Urothelium cell line (cell line): Measurements from ENCODE around the gene ITPR3.

Experiments
- DNase-seq: peaks from one replicate; pipeline ENCODE4 v3.0.0; 2011; ENCODE audit warnings: low spot score, mixed read lengths
- FAIRE-seq: peaks from 2 replicates; lab custom pipeline; 2011; peaks lifted over from hg19 to GRCh38; lab: Jason Lieb, UNC

Gene ITPR3

GRCh38 chr6:33727932-33728331, 106.8 kb downstream of the ITPR3 start:
- DNase-seq: no peak
- FAIRE-seq: no peak

DNA sequence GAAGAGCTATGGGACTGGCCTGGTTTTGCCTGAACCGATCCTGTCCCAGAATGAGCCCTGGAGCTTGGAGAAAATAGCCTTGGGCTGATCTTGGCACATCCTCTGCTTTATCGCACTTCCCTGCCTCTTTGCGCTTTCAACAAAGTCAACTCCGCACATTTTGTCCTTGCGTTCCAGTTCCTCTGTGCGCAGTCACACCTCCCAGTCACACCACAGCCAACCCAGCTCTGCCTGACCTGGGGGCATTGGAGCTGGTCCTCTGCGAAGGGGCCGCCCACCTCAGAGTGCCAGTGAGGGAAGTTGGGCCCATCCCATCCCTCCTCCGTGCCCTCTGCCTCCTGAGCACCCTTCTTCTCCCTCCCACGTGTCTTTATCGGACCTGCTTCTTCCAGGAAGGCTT, 107.3 kb downstream of the ITPR3 start:
- DNase-seq (no peak), FAIRE-seq (no peak)

DNA sequence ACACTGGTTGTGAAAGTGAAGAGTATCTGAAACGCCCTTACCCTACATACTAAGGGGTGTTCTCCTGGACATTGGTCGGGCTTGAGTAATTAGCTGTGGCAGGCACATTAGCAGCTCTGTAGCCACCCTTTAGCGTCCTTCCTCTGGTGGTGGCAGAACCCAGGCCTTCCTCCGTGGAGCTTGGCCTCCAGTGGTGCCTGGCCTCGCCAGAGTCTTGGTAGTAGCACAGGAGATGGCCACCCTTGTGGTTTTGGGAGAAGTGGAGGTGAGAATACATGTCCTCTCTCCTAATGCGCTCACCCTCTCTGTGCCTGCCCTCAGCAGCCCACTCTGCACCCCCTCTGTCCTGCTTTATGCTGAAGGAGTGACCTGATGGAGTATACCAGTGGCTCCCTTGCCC, 107.9 kb downstream of the ITPR3 start:
- no peak for FAIRE-seq
- DNase-seq: no peak

GRCh38 chr6:33730611-33731010, 109.5 kb downstream of the ITPR3 start:
- DNase-seq: no peak
- FAIRE-seq: no peak

DNA sequence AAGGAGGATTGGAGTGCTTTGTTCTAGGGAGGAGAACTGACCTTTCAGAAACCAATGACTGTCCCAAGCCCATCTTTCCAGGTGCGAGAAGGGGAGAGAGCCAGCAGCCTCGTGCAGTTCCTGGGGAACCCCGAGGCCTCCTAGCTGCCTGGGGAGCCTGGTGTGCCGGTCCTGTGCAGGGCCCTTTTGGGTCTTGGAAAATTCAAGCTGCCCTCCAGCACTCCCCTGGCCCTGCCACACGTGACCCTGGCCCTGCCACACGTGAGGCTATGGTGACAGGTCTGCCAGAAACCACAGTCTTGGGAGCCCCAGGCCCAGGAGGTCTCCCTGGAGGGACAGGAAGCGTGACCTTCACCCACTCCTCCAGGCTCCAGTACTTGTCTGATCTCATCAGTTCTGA, 109.9 kb downstream of the ITPR3 start:
- DNase-seq (no peak), FAIRE-seq (no peak)

- FAIRE-seq: no peak
Observed at GRCh38 chr6:33731751-33732282, 110.7 kb downstream of the ITPR3 start.

GRCh38 chr6:33732385-33732784, 111.3 kb downstream of the ITPR3 start:
- no peak for FAIRE-seq
- no peak for DNase-seq

More at GRCh38 chr6:33731751-33732282, 110.7 kb downstream of the ITPR3 start:
- DNase-seq: no peak

DNA sequence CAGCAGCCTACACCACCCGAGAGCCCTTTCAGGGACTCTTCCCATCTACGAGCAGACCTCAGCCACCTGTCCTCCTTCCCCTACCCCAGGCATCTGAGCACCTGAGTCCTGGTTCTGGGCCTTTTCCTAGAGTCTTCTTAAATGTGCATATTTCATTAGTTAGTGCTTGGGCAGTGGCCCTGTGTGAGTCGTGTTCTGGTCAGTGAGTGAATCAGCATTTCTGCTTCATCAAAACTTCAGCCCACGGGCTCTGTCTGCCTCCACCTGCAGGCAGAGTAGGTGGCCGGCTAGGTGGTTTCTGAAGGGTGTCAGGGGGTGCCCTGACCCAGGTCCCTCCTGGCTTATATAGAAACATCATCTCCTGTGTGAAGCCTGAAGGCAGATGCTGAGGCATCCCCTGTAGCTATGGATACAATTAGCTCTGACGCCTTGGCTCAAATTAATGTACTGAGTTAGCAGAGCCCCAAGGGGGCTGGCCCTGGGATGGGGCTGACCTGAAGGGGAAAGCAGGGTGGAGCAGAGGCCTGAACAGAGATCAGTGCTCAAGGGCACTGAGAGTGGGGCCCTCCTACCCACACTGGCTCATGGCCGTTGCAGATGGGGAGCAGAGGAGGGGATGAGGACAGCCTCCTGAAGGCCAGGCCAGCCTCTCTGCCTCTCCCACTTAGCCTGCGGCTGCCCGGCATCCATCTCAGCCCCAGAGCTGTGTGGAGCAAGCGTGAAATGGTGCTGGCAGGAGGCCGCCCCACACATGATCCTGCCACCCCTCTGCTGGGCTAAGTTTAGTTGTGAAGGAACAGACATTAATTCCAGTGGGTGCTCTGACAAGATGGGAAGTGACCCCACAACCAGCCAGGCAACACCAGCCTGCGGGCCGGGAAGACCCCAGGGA, 111.9 kb downstream of the ITPR3 start:
- FAIRE-seq (no peak), DNase-seq (no peak)

GRCh38 chr6:33733709-33734007, 112.5 kb downstream of the ITPR3 start:
- FAIRE-seq (no peak), DNase-seq (no peak)

GRCh38 chr6:33735216-33735615, 114.1 kb downstream of the ITPR3 start:
- DNase-seq: no peak
- FAIRE-seq: no peak

DNA sequence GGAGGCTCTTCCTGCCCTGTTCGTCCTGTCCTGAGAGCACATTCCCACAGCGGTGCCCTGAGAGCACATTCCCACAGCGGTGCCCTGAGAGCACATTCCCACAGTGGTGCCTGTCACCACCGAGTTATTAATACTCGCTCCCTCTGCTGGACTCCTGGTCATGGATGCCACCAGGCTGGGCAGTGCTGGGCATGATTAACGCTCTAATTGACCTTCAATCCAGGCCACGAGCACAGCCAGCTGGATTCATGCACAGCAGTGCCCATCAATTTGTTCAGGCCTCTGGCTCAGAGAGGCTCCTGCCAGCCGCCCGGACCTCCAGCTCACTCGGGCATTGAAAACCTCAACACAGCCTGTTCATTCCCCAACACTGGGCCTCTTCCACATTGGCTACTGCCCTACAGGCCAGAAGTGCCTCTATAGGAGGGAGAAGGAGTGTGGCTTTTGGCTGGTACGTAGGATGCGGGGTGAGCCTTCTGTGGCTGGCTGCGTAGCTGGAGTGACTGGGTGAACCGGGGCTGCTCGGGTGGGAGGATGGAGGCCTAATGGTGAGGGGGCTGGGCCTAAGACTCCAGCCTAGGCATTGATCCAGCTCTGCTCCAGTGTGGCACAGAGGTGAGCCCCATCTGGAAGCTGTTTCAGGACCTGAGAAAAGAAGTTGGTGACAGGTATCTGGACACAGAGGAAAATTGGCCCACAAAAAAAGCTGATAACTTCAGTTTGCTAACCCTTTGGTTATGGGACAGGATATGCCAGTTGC, 116.3 kb downstream of the ITPR3 start:
- FAIRE-seq: no peak
- no peak for DNase-seq

DNA sequence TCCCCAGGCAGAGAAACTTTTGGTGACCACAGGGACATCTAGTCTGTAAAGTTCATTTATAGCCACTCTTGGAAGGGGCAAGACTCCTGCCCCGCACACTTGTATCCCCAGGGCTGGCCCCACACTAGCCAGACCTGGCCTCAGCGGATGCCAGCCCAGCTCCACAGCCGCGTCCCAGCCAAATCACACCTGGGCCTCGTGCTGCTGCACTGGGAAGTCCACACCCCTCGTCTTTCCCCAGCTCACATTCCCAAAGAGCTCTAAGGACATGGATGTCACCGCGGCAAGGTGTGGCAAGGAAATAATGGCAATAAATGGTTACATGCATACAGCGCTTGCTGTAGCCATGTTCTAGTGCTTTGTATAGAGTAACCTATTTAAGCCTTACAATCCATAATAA, 117.0 kb downstream of the ITPR3 start:
- FAIRE-seq (no peak), DNase-seq (no peak)

DNA sequence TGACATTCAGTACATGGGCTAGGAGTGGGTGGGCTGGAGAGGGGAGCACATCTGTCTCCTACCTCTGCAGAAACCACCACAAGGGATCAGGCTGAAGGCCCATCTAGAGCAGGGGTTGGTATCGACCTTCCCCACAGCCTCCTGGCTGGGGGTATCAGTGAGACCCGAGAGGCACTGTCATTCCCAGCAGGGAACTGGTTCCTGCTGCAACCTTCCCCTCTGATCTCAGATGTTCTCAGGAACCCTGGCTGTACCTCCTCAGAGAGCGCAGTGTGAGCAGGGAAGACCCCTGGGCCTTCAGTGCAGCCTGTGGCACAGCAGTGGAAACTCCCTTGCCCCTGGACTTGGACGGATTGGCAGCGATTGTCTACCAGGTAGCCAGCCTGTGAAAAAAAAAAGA, 117.8 kb downstream of the ITPR3 start:
- DNase-seq (no peak), FAIRE-seq (no peak)

DNA sequence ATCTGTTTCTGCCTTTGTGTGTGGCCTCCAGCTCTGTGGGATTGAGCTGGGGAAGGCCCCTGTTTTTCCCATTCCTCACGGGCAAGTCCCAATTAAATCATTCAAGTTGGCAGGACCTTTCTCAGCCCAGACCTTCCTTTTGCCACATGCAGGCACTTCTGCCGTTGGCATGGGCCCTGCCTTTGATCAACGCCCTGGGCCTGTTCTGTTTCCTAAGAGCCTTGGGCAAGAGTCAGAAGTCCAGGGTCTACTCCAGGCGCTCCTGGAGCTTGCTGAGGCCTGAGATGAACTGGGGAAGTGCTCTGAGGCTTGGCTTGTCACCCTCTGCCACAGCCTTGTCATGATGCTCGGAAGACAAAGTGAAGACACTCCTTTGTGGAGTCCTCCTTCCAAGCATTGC, 118.4 kb downstream of the ITPR3 start:
- no peak for DNase-seq
- FAIRE-seq: no peak

- DNase-seq (no peak), FAIRE-seq (no peak)
Observed at GRCh38 chr6:33740204-33740608, 119.1 kb downstream of the ITPR3 start.

DNA sequence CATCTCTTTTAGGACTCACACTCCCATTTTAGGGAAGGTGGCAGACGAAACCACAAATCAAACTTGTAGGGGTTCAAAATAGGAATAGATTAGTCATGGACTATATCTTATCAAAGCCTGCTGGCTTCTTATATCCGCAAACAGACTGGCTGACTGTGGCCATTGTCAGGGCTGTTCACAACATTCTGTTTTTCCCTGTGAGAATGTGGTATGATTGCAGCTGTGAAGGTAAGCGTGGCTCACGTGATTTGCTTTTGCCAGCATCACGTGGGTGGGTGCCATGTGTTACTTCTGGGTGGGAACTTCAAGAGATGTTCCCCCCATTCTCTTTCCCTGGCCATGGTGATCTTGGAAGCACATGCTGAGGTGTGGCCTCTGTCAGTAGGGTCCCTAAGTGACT, 119.7 kb downstream of the ITPR3 start:
- DNase-seq (no peak), FAIRE-seq (no peak)

DNA sequence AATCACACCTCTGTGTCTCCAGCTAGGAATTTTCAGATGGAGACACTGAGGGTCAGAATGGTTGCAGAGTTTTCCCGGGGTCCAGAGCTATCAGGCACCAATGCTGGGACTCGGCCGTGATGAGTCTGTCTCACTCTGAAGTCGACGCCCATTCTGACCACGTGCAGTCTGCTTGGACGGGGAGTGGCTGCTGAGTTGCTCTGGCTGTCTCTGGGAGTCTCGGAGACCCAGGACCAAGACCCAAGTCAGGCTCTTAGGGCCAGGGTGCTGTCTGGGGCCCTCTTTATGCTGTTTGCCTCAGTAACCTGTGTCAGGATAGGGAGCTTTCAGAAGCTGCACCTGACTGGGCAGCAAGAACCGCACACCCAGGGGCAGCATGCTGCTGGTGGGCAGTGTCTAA, 121.0 kb downstream of the ITPR3 start:
- FAIRE-seq: no peak
- no peak for DNase-seq

GRCh38 chr6:33742837-33743236, 121.7 kb downstream of the ITPR3 start:
- FAIRE-seq (no peak), DNase-seq (no peak)

- FAIRE-seq: peak; percentile 91
- peak; percentile 89 for DNase-seq
Observed at GRCh38 chr6:33744001-33744848, 123.1 kb downstream of the ITPR3 start.

- no peak for DNase-seq
- FAIRE-seq: no peak
Observed at GRCh38 chr6:33744895-33745546, 123.9 kb downstream of the ITPR3 start.

DNA sequence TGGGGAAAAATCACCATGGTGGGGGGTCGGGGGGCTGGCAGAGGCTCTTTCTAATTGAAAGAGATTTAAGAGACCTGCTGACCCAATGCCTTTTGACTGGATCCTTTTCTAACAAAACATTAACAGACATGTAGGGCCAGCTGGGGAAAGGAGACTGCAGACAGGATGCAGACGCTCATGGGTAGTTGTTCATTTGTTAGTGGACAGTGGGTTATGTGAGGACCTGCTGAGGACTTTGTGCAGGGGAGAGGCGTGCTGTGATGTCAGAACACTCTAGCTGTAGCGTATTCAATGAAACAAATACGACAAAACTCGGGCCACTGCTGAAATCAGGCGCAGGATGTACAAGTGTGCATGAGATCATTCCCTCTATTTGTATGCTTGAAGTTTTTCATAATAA, 124.4 kb downstream of the ITPR3 start:
- DNase-seq (no peak), FAIRE-seq (no peak)
